ENCODE data around the gene TP53TG3B.
A peak's percentile ranks its signal among the peaks of the same experiment; 100 is the strongest.
"Not testable (repeated sequence)": the region's sequence is repeated elsewhere in the genome, so short reads cannot be mapped to it uniquely, and the experiment has no call there.

The TP53TG3B gene, protein sequence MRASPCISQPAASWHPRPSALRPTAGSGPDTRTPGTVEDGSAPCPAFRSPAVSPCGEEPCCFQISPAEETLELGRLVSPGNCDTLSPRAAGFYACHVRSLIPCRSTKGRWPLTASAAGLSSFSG

DNA sequence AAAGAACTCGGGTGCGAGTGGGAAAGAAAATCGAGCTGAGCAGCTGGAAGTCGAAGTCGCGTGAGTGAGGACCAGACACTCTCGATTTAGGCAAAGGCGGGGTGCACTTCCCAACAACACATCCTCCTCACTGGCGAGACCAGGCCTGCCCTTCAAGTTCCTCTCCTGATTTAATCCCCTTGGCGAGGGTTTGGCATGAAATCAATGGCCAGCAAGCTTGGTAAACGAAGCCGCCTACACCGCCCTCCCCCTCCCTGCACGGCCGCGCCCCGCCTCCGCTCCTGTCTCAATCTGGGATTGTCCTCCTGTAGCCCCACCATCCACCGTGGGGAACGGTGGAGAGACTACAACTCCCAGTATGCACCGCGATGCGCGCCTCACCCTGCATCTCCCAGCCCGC lies at the start of gene TP53TG3B:
Gene TP53TG3B, plus strand, starts transcription at position 301 of the 400 bp plus-strand sequence. Its CDS starts 68 bp downstream, at position 369.
- H3K9me3 ChIP-seq (ENCODE audit: control insufficient read depth in 5 of 5, low read length in 5 of 5); H3K9ac ChIP-seq (ENCODE audit: low read length in 5 of 5); H3K27ac ChIP-seq (ENCODE audit: low read depth, low read length); H3K36me3 ChIP-seq (ENCODE audit: control insufficient read depth in 5 of 5, insufficient read depth in 5 of 5, low read length in 5 of 5); H3K4me1 ChIP-seq (ENCODE audit: control insufficient read depth in 5 of 5, insufficient read depth in 5 of 5, low read length in 5 of 5); H3K27me3 ChIP-seq (ENCODE audit: control insufficient read depth in 5 of 5, insufficient read depth in 4 of 5, low read length in 5 of 5); H3K4me3 ChIP-seq (ENCODE audit: low read depth in 1 of 5, low read length in 5 of 5): not testable (repeated sequence)

DNA sequence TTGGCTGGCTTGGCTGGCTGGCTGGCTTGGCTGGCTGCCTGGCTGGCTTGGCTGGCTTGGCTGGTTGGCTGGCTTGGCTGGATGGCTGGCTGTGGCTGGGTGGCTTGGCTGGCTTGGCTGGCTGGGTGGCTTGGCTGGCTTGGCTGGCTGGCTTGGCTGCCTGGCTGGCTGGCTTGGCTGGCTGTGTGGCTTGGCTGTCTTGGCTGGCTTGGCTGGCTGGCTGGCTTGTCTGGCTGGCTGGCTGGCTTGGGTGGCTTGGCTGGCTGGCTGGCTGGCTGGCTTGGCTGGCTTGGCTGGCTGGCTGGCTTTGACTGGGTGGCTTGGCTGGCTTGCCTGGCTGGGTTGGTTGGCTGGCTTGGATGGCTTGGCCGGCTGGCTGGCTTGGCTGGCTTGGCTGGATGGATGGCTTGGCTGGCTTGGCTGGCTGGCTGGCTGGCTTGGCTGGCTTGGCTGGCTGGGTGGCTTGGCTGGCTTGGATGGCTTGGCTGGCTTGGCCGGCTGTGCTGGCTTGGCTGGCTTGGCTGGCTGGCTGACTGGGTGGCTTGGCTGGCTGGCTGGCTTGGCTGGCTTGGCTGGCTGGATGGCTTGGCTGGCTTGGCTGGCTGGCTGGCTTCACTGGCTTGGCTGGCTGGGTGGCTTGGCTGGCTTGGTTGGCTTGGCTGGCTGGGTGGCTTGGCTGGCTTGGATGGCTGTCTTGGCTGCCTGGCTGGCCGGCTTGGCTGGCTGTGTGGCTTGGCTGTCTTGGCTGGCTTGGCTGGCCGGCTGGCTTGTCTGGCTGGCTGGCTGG lies 24.2 kb upstream of the TP53TG3B start:
- Histone ChIP-seq H3K4me3 (ENCODE audit: low read depth in 1 of 5, low read length in 5 of 5) (peak overlapping the region in 1 of 5 donors; percentile 8), H3K9me3 (ENCODE audit: control insufficient read depth in 5 of 5, low read length in 5 of 5) (peaks cover 0 to 15% (median 7%) of the 10 kb centered on the region in 5 donors)
- not testable (repeated sequence) for H3K27me3 ChIP-seq (ENCODE audit: control insufficient read depth in 5 of 5, insufficient read depth in 4 of 5, low read length in 5 of 5); H3K36me3 ChIP-seq (ENCODE audit: control insufficient read depth in 5 of 5, insufficient read depth in 5 of 5, low read length in 5 of 5); H3K4me1 ChIP-seq (ENCODE audit: control insufficient read depth in 5 of 5, insufficient read depth in 5 of 5, low read length in 5 of 5); H3K9ac ChIP-seq (ENCODE audit: low read length in 5 of 5); H3K27ac ChIP-seq (ENCODE audit: low read depth, low read length)

DNA sequence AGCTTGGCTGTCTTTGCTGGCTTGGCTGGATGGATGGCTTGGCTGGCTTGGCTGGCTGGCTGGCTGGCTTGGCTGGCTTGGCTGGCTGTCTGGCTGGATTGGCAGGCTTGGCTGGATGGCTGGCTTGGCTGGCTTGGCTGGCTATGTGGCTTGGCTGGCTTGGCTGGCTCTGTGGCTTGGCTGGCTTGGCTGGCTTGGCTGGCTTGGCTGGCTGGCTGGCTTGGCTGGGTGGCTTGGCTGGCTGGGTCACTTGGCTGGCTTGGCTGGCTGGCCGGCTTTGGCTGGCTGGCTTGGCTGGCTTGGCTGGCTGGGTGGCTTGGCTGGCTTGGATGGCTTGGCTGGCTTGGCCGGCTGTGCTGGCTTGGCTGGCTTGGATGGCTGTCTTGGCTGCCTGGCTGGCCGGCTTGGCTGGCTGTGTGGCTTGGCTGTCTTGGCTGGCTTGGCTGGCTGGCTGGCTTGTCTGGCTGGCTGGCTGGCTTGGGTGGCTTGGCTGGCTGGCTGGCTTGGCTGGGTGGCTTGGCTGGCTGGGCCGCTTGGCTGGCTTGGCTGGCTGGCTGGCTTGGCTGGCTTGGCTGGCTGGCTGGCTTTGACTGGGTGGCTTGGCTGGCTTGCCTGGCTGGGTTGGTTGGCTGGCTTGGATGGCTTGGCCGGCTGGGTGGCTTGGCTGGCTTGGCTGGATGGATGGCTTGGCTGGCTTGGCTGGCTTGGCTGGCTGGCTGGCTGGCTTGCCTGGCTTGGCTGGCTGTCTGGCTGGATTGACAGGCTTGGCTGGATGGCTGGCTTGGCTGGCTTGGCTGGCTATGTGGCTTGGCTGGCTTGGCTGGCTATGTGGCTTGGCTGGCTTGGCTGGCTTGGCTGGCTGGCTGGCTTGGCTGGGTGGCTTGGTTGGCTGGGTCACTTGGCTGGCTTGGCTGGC lies 22.8 kb upstream of the TP53TG3B start:
- H3K4me3 ChIP-seq (ENCODE audit: low read depth in 1 of 5, low read length in 5 of 5); H3K27me3 ChIP-seq (ENCODE audit: control insufficient read depth in 5 of 5, insufficient read depth in 4 of 5, low read length in 5 of 5); H3K36me3 ChIP-seq (ENCODE audit: control insufficient read depth in 5 of 5, insufficient read depth in 5 of 5, low read length in 5 of 5): not testable (repeated sequence)

GRCh38 chr16:33338543-33338951 lies 22.1 kb upstream of the TP53TG3B start:
- not testable (repeated sequence) for H3K4me3 ChIP-seq (ENCODE audit: low read depth in 1 of 5, low read length in 5 of 5); H3K27ac ChIP-seq (ENCODE audit: low read depth, low read length); H3K36me3 ChIP-seq (ENCODE audit: control insufficient read depth in 5 of 5, insufficient read depth in 5 of 5, low read length in 5 of 5); H3K4me1 ChIP-seq (ENCODE audit: control insufficient read depth in 5 of 5, insufficient read depth in 5 of 5, low read length in 5 of 5); H3K9ac ChIP-seq (ENCODE audit: low read length in 5 of 5); H3K27me3 ChIP-seq (ENCODE audit: control insufficient read depth in 5 of 5, insufficient read depth in 4 of 5, low read length in 5 of 5)
- peaks cover 0 to 15% (median 7%) of the 10 kb centered on the region in 5 donors for H3K9me3 ChIP-seq (ENCODE audit: control insufficient read depth in 5 of 5, low read length in 5 of 5)

More for the DNA sequence above, 22.8 kb upstream of the TP53TG3B start:
- not testable (repeated sequence) for H3K27ac ChIP-seq (ENCODE audit: low read depth, low read length); H3K4me1 ChIP-seq (ENCODE audit: control insufficient read depth in 5 of 5, insufficient read depth in 5 of 5, low read length in 5 of 5); H3K9ac ChIP-seq (ENCODE audit: low read length in 5 of 5)
- H3K9me3 ChIP-seq (ENCODE audit: control insufficient read depth in 5 of 5, low read length in 5 of 5): peaks cover 0 to 15% (median 7%) of the 10 kb centered on the region in 5 donors

GRCh38 chr16:33339093-33340061 lies 21.3 kb upstream of the TP53TG3B start:
- H3K27me3 ChIP-seq (ENCODE audit: control insufficient read depth in 5 of 5, insufficient read depth in 4 of 5, low read length in 5 of 5); H3K4me1 ChIP-seq (ENCODE audit: control insufficient read depth in 5 of 5, insufficient read depth in 5 of 5, low read length in 5 of 5): not testable (repeated sequence)

More at GRCh38 chr16:33339093-33340061, 21.3 kb upstream of the TP53TG3B start:
- peaks cover 0 to 15% (median 7%) of the 10 kb centered on the region in 5 donors for H3K9me3 ChIP-seq (ENCODE audit: control insufficient read depth in 5 of 5, low read length in 5 of 5)
- not testable (repeated sequence) for H3K9ac ChIP-seq (ENCODE audit: low read length in 5 of 5); H3K27ac ChIP-seq (ENCODE audit: low read depth, low read length); H3K4me3 ChIP-seq (ENCODE audit: low read depth in 1 of 5, low read length in 5 of 5); H3K36me3 ChIP-seq (ENCODE audit: control insufficient read depth in 5 of 5, insufficient read depth in 5 of 5, low read length in 5 of 5)
